ENCODE results near the gene TMEM19. TPM values are rescaled to one million over a fixed set of nuclear protein-coding genes. Genes with fewer than 3 reads are reported as not detected.

The TMEM19 gene
- total RNA-seq, 1 experiment from 2014 or later: 17.3 TPM

- peak overlapping the region; percentile 99 to 100 (median 100) for H3K27ac Mint-ChIP-seq
- DNase-seq: no peak
Measured at GRCh38 chr12:71664411-71665089, 21.3 kb upstream of the TMEM19 start.

More at GRCh38 chr12:71664411-71665089, 21.3 kb upstream of the TMEM19 start:
- H2BK12ac ChIP-seq (ENCODE audit: insufficient read length, low read depth, low read length): peak overlapping the region; percentile 29
- H3K79me1 ChIP-seq (ENCODE audit: insufficient read depth, low read depth, low read length, poor library complexity, severe bottlenecking): no peaks in the 10 kb centered on the region
- peak overlapping the region; percentile 100 for H3K14ac ChIP-seq (ENCODE audit: insufficient read depth, low read length)
- H3T11ph ChIP-seq (ENCODE audit: low read length): peak overlapping the region; percentile 83
- no peak for TF ChIP-seq CTCF (conservative IDR thresholded peaks at IDR 0.05)
- H3K56ac ChIP-seq (ENCODE audit: insufficient read length, low read depth, low read length): peak overlapping the region; percentile 84
- peak overlapping the region; percentile 3 for H2AFZ ChIP-seq (ENCODE audit: low read length)
- peak overlapping the region; percentile 99 for H3K18ac ChIP-seq (ENCODE audit: insufficient read length, low read depth, low read length)
- peaks cover 17% of the 10 kb centered on the region; the same call in 1 of the 2 replicates for H3K79me2 ChIP-seq (ENCODE audit: insufficient read depth, low read length)
- peak overlapping the region; percentile 42 for H4K91ac ChIP-seq (ENCODE audit: insufficient read length, low read depth, low read length)
- peak overlapping the region; percentile 85 for H4K8ac ChIP-seq (replicated peaks; ENCODE audit: insufficient read length, low read depth, low read length)
- peaks cover 8 to 24% (median 12%) of the 10 kb centered on the region in 3 experiments; a peak in 6 of 7 replicates for H3K36me3 Mint-ChIP-seq (ENCODE audit: insufficient read depth in 1 of 3, low read depth in 3 of 3)
- H3K9ac ChIP-seq (ENCODE audit: extremely low read depth, insufficient read length, low read length): peak overlapping the region; percentile 100
- H4K5ac ChIP-seq (ENCODE audit: insufficient read length, low read depth, low read length): peak overlapping the region; percentile 97
- no CpG with 5 or more reads among the region's 20 CpGs for WGBS (ENCODE audit: extremely low coverage, insufficient read length, low lambda C conversion rate)
- H2AK5ac ChIP-seq (ENCODE audit: insufficient read length, low read length): no peak overlapping the region
- H3K4me3 Mint-ChIP-seq: peak overlapping the region; percentile 99 to 100
- no peaks in the 10 kb centered on the region for H3K9me3 ChIP-seq (ENCODE audit: control insufficient read depth, low read depth, low read length)
- H3K23ac ChIP-seq (ENCODE audit: insufficient read length, low read depth, low read length): peak overlapping the region; percentile 45
- H4K20me1 ChIP-seq (ENCODE audit: control insufficient read depth, insufficient read depth, insufficient read length): no peaks in the 10 kb centered on the region
- H3K9me3 Mint-ChIP-seq: peaks cover 0 to 3% of the 10 kb centered on the region in 2 experiments; a peak in 1 of 5 replicates
- peaks cover 14 to 19% of the 10 kb centered on the region in 2 experiments for H3K4me1 Mint-ChIP-seq
- no peaks in the 10 kb centered on the region for H3K4me1 ChIP-seq (ENCODE audit: insufficient read depth, low read length)
- H3K4me2 ChIP-seq (ENCODE audit: insufficient read depth, insufficient read length, low read length): peak overlapping the region; percentile 81
- no peak overlapping the region for H2BK15ac ChIP-seq (ENCODE audit: low read depth, low read length)
- H3K27ac ChIP-seq (ENCODE audit: insufficient read length, low read depth, low read length): peak overlapping the region; percentile 95
- H3K27me3 Mint-ChIP-seq (ENCODE audit: low read depth): peaks cover 2% of the 10 kb centered on the region; the same call in 1 of the 2 replicates
- no peak overlapping the region for H3K4ac ChIP-seq (ENCODE audit: low read depth, low read length)
- H3K27me3 ChIP-seq (ENCODE audit: insufficient read depth, low read length): no peaks in the 10 kb centered on the region
- H2BK5ac ChIP-seq (ENCODE audit: insufficient read length, low read length): peak overlapping the region; percentile 96
- no peak overlapping the region for H2BK120ac ChIP-seq (ENCODE audit: low read depth, low read length, poor library complexity, severe bottlenecking)
- H2BK20ac ChIP-seq (ENCODE audit: low read depth, low read length, poor library complexity, severe bottlenecking): no peak overlapping the region
- peaks cover 3% of the 10 kb centered on the region for H3K23me2 ChIP-seq (ENCODE audit: insufficient read length, low read depth, low read length, poor library complexity, severe bottlenecking)
